Ectodermal cell (in vitro differentiated cells): ENCODE measurements around the gene DDX59.
"Not testable (repeated sequence)": the region's sequence is repeated elsewhere in the genome, so short reads cannot be mapped to it uniquely, and the experiment has no call there.

Experiments
- H3K27ac ChIP-seq: 2 replicates; pipeline ENCODE4 v1.7.0; 2013; ENCODE audit warnings: mild to moderate bottlenecking, low read depth, low read length; ENCODE audit not compliant: insufficient read depth, poor library complexity, severe bottlenecking
- H3K27me3 ChIP-seq: 2 replicates; pipeline ENCODE4 v1.7.0; 2013; ENCODE audit warnings: mild to moderate bottlenecking, low read length; ENCODE audit not compliant: insufficient read depth, control insufficient read depth, poor library complexity, severe bottlenecking
- H3K36me3 ChIP-seq: one replicate; pipeline ENCODE4 v1.7.0; 2013; ENCODE audit warnings: low read length; ENCODE audit not compliant: control insufficient read depth, insufficient read depth
- H3K4me1 ChIP-seq: one replicate; pipeline ENCODE4 v1.7.0; 2013; ENCODE audit warnings: low read length; ENCODE audit not compliant: control insufficient read depth, insufficient read depth
- H3K4me3 ChIP-seq: 2 replicates; pipeline ENCODE4 v1.7.0; 2013; ENCODE audit warnings: low read depth, low read length, control low read depth; ENCODE audit not compliant: insufficient read depth
- H3K9me3 ChIP-seq: 2 replicates; pipeline ENCODE4 v1.7.0; 2013; ENCODE audit warnings: mild to moderate bottlenecking, low read length, moderate library complexity; ENCODE audit not compliant: control insufficient read depth
- WGBS, 2 experiments: methylation state at CpG; one replicate each; pipeline ENCODE4 v1.1.7; 2013; ENCODE audit warnings: missing lambda C conversion rate in 2 of 2; 5-methylcytosine and 5-hydroxymethylcytosine counted together

DDX59 gene

GRCh38 chr1:200634261-200635122 is 35.2 kb downstream of the DDX59 start:
- H3K4me3 ChIP-seq, result no peak overlapping the region
- WGBS, 2 experiments, result 91 to 94% methylated on average over 1 of the region's 2 CpGs

GRCh38 chr1:200631375-200631774 is 38.3 kb downstream of the DDX59 start:
- 86 to 100% methylated on average over 1 of the region's 1 CpG for WGBS, 2 experiments

More at GRCh38 chr1:200634261-200635122, 35.2 kb downstream of the DDX59 start:
- Histone ChIP-seq H3K9me3 (no peaks in the 10 kb centered on the region), H3K27me3 (no peaks in the 10 kb centered on the region), H3K4me1 (no peaks in the 10 kb centered on the region), H3K36me3 (no peaks in the 10 kb centered on the region), H3K27ac (no peak overlapping the region)

DNA sequence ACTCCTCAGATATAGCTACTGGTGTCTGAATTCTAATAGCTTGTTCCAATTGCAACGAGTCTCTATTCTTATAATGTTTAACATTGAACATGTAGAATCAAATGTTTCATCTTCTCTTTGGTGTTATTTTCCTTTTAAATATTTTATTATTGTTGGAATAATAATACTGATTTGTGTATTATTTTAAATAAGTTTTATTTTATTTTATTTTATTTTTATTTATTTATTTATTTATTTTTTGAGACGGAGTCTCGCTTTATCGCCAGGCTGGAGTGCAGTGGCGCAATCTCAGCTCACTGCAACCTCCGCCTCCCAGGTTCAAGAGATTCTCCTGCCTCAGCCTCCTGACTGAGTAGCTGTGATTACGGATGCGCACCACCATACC is 39.2 kb downstream of the DDX59 start:
- H3K4me1 ChIP-seq, H3K36me3 ChIP-seq, H3K9me3 ChIP-seq, H3K27me3 ChIP-seq, H3K27ac ChIP-seq, H3K4me3 ChIP-seq: not testable (repeated sequence)
- 94 to 95% methylated on average over 7 of the region's 8 CpGs for WGBS, 2 experiments

More at GRCh38 chr1:200631375-200631774, 38.3 kb downstream of the DDX59 start:
- H3K36me3 ChIP-seq, result no peaks in the 10 kb centered on the region
- no peaks in the 10 kb centered on the region for H3K4me1 ChIP-seq
- no peaks in the 10 kb centered on the region for H3K27me3 ChIP-seq
- no peak overlapping the region for H3K27ac ChIP-seq
- no peak overlapping the region for H3K4me3 ChIP-seq
- no peaks in the 10 kb centered on the region for H3K9me3 ChIP-seq

- WGBS, 2 experiments, result 88 to 92% methylated on average over 9 of the region's 9 CpGs
- no peaks in the 10 kb centered on the region for H3K4me1 ChIP-seq
- no peaks in the 10 kb centered on the region for H3K9me3 ChIP-seq
- H3K36me3 ChIP-seq, result no peaks in the 10 kb centered on the region
- H3K27me3 ChIP-seq, result no peaks in the 10 kb centered on the region
- no peak overlapping the region for H3K27ac ChIP-seq
- H3K4me3 ChIP-seq, result no peak overlapping the region
Observed at GRCh38 chr1:200629876-200630514, 39.7 kb downstream of the DDX59 start.

DNA sequence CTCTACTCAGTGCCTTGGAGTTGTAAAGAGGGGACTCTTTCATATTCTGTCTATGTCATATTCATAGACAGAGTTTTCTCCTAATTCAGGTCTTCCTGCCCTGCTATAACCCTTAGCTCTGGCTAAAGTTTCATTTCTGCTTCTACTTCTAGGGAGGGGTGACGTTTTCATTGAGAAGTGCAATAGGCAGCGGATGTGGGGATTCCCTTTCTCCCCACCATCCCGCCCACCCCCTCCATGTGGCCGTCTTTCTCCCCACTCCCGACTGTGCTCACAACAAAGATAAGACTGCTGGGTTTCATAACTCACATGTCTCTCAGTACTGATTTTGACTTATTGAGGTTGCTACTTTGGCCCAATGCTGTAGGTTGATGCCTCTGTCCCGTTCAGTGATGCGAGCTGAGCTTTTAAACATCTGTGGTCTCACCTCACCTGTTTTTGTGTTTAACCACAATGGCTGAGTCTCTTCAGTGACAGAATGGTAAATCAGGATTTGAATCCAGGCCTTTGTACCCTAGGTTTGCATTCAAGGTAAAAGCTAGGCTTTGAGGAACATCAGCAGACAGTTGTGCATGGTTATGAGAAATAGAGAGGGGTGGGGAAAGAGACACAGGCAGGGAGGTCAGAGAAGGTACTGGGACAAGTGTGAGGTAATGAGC is 41.4 kb downstream of the DDX59 start:
- Histone ChIP-seq H3K4me3 (no peak overlapping the region), H3K27me3 (no peaks in the 10 kb centered on the region), H3K27ac (no peak overlapping the region), H3K4me1 (no peaks in the 10 kb centered on the region), H3K9me3 (no peaks in the 10 kb centered on the region), H3K36me3 (no peaks in the 10 kb centered on the region)
- 83 to 86% methylated on average over 7 of the region's 7 CpGs for WGBS, 2 experiments

DNA sequence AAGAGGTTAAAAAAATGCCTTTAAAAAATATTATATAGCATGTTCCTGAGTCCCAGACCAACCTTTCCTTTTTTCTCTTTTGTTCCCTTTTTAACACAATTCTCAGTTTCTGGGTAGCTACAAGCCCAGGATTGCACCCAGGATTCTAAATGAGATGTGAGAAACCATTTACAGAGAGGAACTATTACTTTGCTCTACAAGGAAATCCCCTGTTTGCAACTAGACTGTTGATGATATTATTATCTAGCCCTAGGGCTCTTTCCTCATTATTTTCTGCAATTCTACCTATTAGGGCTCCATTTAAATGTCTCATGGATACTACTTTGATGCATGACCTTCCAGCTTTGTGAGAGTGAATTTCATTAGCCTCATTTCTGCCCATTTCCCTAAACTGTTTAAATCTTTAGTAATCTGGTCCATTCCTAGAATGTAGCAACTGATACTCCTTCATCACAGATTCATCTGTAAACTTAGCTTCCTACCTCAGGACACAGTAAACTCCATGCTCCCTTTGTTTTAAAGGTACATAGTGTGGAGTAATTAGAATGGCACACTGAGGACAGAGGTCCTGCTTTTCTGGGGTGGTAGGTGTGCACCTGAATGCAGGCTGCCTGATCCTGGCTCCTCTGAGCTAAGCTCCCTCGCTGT is 42.0 kb downstream of the DDX59 start:
- Histone ChIP-seq H3K4me3 (no peak overlapping the region), H3K36me3 (no peaks in the 10 kb centered on the region), H3K4me1 (no peaks in the 10 kb centered on the region), H3K27me3 (no peaks in the 10 kb centered on the region), H3K9me3 (no peaks in the 10 kb centered on the region), H3K27ac (no peak overlapping the region)
- 88 to 94% methylated on average over 1 of the region's 1 CpG for WGBS, 2 experiments

DNA sequence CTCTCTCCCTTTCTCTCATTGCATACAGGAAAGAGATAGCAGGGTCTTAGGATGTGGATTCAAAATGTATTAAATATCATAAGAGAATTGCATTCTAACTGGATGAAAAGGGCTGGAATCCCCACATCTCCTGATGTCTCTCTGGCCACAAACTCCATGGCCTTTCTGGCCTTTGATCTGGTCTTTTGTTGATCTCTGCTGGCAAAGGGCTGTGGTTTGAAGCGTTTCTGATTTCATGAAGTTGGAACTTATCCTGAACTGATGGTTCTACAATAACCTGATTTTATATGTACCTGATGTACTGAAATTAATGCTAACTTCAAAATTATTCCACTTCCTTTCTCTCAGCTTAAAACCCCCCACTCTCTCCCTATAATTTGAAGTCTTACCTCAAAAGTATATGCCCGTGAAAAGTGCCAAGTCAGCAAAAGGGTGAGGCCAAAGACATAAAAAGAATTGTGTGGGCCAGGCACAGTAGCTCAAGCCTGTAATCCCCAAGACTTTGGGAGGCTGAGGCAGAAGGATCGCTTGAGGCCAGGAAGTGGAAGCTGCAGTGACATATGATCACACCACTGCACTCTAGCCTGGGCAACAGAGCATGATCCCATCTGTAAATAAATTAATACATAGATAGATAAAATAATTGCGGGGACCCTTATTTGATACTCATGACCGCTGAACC is 42.7 kb downstream of the DDX59 start:
- WGBS, 2 experiments, result 88 to 92% methylated on average over 5 of the region's 5 CpGs
- Histone ChIP-seq H3K36me3 (no peaks in the 10 kb centered on the region), H3K27ac (no peak overlapping the region), H3K4me1 (no peaks in the 10 kb centered on the region), H3K27me3 (no peaks in the 10 kb centered on the region), H3K9me3 (no peaks in the 10 kb centered on the region), H3K4me3 (no peak overlapping the region)

DNA sequence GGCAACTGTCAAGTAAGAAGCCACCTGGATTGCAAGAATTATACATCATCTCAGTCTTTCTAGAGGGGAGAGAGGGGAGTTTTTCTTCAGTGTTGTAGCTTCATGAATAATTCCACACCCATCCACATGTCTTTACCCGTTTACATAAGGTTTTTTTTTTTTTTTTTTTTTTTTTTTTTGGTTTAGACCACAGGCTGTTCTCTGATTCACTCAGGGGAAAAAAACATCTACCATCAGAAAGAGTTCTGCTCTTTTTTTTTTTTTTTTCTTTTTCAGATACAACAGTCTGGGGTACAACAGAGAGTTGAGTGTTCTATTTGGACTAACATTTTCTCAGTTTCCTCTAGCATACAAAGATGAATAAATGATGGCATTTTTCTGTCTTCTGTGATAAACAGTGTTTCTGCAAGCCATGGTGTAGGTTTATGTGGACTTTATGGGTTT is 44.3 kb downstream of the DDX59 start:
- H3K27me3 ChIP-seq, result no peaks in the 10 kb centered on the region
- no peaks in the 10 kb centered on the region for H3K4me1 ChIP-seq
- no peak overlapping the region for H3K27ac ChIP-seq
- no CpG with 5 or more reads among the region's 1 CpG for WGBS, 2 experiments
- H3K9me3 ChIP-seq, result no peaks in the 10 kb centered on the region
- H3K36me3 ChIP-seq, result no peaks in the 10 kb centered on the region
- no peak overlapping the region for H3K4me3 ChIP-seq

DNA sequence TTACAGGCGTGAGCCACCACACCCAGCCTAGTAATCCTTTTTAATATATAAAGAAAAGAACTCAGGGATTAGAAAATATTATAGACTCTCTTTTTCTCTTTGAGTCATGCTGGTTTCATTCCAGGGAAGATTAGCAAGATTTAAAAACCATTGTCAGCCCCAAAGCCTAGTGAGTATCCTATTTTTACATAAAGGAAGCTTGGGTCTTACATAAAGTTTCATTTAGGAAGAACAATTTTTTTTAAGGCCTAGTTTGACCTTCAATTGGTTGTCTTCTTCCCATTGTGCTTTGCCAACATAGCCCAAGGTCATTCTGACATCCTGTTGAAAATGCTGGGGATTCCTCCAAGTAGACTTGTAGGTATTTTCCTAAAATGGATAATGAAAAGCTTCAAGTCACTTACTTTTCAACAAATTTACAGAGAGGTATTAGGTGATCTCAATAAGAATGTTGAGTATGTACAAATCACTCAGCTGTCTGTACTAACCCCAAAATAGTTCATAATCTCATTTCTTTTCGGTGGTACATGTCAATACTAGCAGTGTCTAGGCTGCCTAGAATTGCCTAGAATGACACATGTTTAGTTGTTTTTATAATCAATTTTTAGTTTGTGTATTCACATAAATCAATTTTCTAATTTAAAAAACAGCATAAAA is 44.9 kb downstream of the DDX59 start:
- H3K9me3 ChIP-seq, result no peaks in the 10 kb centered on the region
- no peak overlapping the region for H3K4me3 ChIP-seq
- H3K4me1 ChIP-seq, result no peaks in the 10 kb centered on the region
- H3K27me3 ChIP-seq, result no peaks in the 10 kb centered on the region
- H3K36me3 ChIP-seq, result no peaks in the 10 kb centered on the region
- H3K27ac ChIP-seq, result no peak overlapping the region
- 75 to 100% methylated on average over 1 to 2 of the region's 2 CpGs for WGBS, 2 experiments
